ENCODE data around the gene HAUS3.

HAUS3 gene

DNA sequence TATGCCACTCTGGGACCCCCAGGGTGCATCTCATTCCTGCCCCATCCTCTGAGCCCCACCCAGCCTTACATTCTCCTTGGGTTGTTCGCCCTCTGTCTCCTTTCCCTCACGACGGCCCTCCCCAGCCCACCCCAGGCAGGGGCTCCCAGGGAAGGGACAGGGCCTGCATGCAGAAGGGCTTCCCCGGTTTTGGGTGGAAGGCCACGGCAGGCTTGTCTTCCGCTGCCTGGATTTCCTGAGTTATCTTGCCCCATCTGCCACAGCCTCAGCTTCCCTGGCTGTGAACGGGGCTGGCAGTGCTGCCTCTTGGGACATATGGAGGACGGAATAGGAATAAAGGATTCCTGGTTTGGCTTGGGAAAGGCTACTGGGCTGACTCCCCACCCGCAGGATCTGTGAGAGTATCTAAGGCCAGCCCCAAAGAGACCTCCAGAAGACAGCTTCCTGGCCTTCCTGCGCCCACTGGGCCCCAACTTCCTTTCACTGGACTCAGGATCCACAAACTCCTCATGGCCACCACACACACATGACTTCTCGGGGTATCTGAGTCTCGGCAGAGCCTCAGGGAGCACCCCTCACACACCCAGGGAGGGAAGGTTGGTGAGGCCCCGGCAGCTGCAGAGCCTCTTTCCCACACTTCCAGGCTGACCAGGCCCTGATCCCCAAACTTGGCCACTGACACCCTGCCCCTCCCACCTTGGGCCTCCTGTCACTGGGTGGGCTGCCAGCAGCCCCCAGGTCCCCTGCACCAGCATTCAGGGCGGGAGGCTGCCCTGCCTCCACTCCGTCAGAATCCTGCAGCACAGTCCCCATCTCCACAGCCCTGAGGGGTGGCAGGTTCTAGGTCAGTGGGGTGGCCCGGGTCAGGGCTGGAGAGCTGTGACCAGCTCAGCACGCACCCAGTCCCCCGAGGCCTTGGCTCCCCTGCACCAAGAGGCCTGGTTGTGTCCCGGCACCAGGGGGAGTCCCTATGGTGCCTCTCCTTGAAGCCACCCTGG, 23.5 kb upstream of the HAUS3 start:
- peak overlapping the region; percentile 44 for H3K27ac Mint-ChIP-seq (ENCODE audit: low read depth)
- peaks cover 9% of the 10 kb centered on the region for H3K36me3 Mint-ChIP-seq (ENCODE audit: insufficient read depth)
- no peaks in the 10 kb centered on the region for H3K4me1 Mint-ChIP-seq
- ATAC-seq (replicated peaks; ENCODE audit: extremely low read depth, poor library complexity, severe bottlenecking) (no peak), DNase-seq (ENCODE audit: low spot score in 2 of 2) (no peak)
- no peak overlapping the region for H3K4me3 Mint-ChIP-seq
- H3K9me3 Mint-ChIP-seq = no peaks in the 10 kb centered on the region
- no peaks in the 10 kb centered on the region for H3K27me3 Mint-ChIP-seq

DNA sequence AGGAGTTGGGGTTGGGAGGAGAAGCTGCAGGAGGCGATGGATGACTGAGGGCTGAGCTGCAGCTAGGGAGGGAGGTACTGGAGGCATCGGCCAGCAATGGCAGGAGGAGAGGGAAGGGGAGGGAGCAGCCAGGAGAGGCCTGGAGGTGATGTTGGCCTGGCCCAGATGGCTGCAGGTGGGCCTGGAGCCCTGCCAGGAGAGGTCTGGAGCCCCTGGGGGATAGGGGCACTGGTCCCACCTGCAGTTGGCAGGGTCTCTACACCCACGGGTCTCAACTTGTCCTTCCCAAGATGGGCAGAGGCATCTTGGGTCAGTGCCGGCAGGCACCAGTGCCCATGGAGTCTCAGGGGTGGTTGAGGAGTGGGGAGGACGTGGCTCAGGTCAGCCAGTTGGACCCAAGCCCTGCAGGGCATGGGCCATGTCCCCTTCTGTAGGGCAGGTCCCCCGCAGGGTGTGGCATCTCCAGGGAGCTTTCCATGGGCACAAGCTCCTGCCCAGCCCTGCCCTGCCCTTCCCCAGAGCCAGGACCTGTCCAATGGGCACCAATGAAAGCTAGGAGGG, 22.6 kb upstream of the HAUS3 start:
- Mint-ChIP-seq H3K4me3 (no peak overlapping the region), H3K9me3 (no peaks in the 10 kb centered on the region), H3K36me3 (ENCODE audit: insufficient read depth) (peaks cover 14% of the 10 kb centered on the region), H3K27me3 (no peaks in the 10 kb centered on the region), H3K27ac (ENCODE audit: low read depth) (no peak overlapping the region), H3K4me1 (no peaks in the 10 kb centered on the region)
- ATAC-seq (replicated peaks; ENCODE audit: extremely low read depth, poor library complexity, severe bottlenecking) (no peak), DNase-seq (ENCODE audit: low spot score in 2 of 2) (no peak)

DNA sequence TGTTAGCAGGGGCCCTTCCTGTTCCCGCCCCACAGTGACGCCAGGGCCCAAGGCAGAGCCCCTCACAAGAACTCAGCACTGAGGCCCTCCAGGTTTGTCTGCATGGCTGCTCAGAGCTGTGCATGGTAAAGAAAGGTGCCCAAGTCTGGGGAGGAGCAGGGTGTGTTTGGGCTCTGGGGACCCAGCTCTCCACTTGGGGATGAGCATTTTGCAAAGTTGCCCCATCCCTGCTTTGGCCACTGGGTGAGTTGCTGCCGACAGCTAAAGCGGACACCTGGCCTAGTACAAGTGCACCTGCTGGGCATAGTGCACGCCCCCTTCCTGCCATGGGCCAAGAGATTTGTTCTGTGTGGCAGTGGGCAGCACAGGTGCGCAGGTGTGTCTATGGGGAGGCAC, 22.0 kb upstream of the HAUS3 start:
- Mint-ChIP-seq H3K4me1 (no peaks in the 10 kb centered on the region), H3K4me3 (peak overlapping the region; percentile 75), H3K27ac (ENCODE audit: low read depth) (peak overlapping the region; percentile 76), H3K9me3 (no peaks in the 10 kb centered on the region), H3K36me3 (ENCODE audit: insufficient read depth) (peaks cover 16% of the 10 kb centered on the region), H3K27me3 (no peaks in the 10 kb centered on the region)
- DNase-seq (ENCODE audit: low spot score in 2 of 2) = no peak
- no peak for ATAC-seq (replicated peaks; ENCODE audit: extremely low read depth, poor library complexity, severe bottlenecking)

DNA sequence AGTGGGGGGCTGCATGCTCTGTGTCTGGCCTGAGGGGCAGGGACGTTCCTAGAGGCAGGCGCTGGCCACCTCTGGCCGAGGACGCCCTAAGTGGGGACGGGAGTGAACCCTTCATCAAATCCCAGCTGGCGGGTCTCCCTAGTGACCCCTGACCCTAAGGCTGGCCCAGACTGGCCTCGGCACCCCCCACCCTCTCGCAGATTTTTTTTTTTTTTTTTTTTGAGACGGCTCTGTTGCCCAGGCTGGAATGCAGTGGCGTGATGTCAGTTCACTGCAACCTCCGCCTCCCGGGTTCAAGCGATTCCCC, 21.0 kb upstream of the HAUS3 start:
- DNase-seq (ENCODE audit: low spot score in 2 of 2) (no peak), ATAC-seq (replicated peaks; ENCODE audit: extremely low read depth, poor library complexity, severe bottlenecking) (no peak)
- no peaks in the 10 kb centered on the region for H3K27me3 Mint-ChIP-seq
- no peaks in the 10 kb centered on the region for H3K4me1 Mint-ChIP-seq
- no peaks in the 10 kb centered on the region for H3K9me3 Mint-ChIP-seq
- H3K27ac Mint-ChIP-seq (ENCODE audit: low read depth) = peak overlapping the region; percentile 76
- H3K36me3 Mint-ChIP-seq (ENCODE audit: insufficient read depth) = peaks cover 20% of the 10 kb centered on the region
- peak overlapping the region; percentile 75 for H3K4me3 Mint-ChIP-seq

DNA sequence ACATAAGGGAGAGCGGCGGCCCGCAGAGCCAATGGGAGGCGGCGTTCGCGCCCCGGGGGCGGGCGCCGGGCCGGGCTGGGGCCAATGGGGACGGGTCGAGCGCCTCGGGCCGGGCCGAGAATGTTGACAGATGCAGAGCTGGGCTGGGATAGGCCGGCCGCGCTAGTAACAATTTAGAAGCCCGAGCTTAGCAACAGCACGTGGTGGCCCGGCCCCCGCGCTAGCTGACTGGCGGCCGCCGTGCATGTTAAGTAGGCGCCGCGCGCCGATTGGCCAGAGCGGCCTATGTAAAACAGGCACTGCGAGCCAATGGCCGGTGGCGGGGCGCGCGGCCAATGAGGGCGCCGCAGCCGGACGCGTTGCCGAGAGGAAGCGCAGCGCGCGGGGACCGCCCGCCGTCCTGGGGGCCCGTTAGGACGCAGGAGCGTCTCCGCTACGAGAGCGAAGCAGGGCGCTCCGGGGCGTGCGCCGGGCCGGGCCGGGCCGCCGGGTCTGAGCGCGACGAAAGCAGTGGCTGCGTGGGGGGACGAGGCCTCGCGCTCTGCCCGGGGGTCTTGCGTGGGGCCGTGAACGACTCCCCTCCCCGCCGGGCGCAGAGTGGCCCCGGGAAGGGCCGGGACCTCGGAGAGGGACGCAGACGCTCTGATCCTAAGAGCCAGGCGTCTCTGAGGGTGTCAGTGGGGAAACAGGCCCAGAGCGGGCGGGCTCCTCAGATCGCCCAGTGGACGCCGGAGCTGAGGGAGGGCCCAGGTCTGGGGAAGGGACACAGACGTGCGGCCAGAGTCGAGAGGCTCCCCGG, 20.4 kb upstream of the HAUS3 start:
- DNase-seq (ENCODE audit: low spot score in 2 of 2) (peak; percentile 91 to 98), ATAC-seq (replicated peaks; ENCODE audit: extremely low read depth, poor library complexity, severe bottlenecking) (peak; percentile 93)
- Mint-ChIP-seq H3K4me3 (peak overlapping the region; percentile 75), H3K9me3 (no peaks in the 10 kb centered on the region), H3K36me3 (ENCODE audit: insufficient read depth) (peaks cover 25% of the 10 kb centered on the region), H3K4me1 (no peaks in the 10 kb centered on the region), H3K27ac (ENCODE audit: low read depth) (peak overlapping the region; percentile 76), H3K27me3 (no peaks in the 10 kb centered on the region)

DNA sequence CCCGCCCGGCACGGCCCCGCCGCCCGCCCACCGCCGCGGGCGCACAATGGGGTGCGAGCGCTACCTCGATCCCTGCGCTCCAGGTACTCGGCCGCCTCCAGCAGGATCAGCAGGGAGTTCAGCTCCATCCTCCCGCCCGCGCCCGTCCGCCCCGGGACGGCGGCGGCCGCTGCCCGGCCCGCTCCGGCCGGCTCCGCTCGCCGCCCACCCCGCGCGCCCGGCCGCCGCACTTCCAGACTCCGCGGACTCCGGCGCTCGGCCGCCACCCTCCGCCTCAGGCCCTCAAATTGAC, 19.9 kb upstream of the HAUS3 start, which contains the start of gene MXD4:
TSS of gene MXD4 (minus strand) at position 257 of the 292 bp plus-strand sequence. CDS start at position 128, 129 bp downstream.
- Mint-ChIP-seq H3K27me3 (no peaks in the 10 kb centered on the region), H3K4me3 (peak within 1 kb of the TSS; percentile 75), H3K9me3 (no peaks in the 10 kb centered on the region), H3K36me3 (ENCODE audit: insufficient read depth) (peaks cover 29% of the 10 kb centered on the region), H3K4me1 (no peaks in the 10 kb centered on the region), H3K27ac (ENCODE audit: low read depth) (peak within 1 kb of the TSS; percentile 76)
- peak; percentile 0 for ATAC-seq (replicated peaks; ENCODE audit: extremely low read depth, poor library complexity, severe bottlenecking)
- DNase-seq (ENCODE audit: low spot score in 2 of 2) = no peak

DNA sequence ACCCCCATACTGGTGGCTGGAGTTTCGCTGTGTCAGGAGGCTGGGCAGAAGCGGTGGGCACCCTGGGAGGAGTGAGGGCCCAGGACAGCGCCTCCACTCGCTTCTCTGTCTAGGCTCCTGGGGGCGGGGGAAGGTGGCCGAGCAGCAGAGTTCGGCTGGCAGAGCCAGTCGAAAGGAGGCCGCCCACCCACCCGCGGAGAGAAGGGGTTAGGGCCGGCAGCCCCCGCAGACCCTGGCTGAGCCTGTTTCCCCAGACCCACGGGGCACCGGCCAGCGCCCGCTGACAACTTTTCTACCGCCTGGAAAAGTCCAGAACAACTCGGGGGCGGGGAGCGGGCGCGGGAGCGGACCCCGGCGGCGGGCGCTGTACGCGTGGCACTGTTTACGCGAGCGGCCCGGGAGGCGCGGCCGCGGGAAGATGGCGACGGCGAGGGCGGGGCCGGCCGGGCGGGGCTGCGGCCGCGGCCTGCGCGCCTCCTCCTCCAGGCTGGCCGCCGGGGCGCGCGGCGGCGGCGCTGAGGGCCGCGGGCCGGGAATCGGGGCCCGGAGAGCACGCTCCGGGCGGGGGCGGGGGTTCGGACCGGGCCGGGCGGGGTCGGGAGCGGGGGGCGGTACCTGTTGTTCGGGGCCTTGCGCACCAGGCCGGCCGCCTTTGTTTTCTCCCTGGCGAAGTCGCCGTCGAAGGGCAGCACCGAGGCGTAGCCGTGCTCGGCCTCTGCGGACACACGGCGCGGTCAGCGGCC, 19.4 kb upstream of the HAUS3 start:
- Mint-ChIP-seq H3K27me3 (no peaks in the 10 kb centered on the region), H3K36me3 (ENCODE audit: insufficient read depth) (peaks cover 32% of the 10 kb centered on the region), H3K4me1 (no peaks in the 10 kb centered on the region), H3K9me3 (no peaks in the 10 kb centered on the region), H3K4me3 (peak overlapping the region; percentile 75), H3K27ac (ENCODE audit: low read depth) (peak overlapping the region; percentile 76)
- DNase-seq (ENCODE audit: low spot score in 2 of 2) (no peak), ATAC-seq (replicated peaks; ENCODE audit: extremely low read depth, poor library complexity, severe bottlenecking) (peak; percentile 26)

DNA sequence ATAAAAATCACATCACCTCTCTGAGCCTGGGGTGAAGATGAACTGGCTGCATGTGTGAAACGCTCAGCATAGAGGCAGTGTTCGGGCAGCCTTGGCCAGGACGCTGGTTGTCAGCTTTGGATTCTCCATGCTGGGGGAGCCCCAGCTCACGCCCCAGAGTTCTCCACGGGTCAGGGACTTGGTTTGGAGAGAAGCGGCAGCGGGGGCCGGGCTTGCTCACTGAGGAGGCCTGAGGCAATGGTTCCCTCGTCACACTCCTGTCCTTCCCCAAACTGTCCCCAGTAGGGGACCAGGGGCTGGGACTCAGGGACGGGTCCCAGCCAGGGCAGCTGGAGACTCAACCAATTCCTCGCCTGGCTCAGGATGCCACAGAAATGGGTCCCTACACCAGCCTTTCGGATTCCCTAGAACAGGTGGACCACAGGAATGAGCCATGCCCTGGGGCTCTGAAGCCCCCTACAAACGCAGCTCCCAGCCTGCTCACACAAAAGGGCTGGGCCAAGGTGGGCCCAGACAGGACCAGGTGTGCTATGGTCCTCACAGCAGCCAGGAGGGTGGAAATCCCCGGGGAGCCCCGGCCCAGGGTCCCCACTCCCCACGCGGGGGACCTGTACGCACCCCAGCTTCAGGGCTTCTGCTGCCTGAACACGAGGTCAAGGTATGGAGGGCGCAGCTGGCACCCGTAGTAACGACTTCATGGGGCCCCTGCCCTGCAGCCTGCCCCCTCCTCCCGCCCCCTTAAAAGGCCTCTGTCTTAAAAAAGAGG, 18.6 kb upstream of the HAUS3 start:
- DNase-seq (ENCODE audit: low spot score in 2 of 2) = no peak
- Mint-ChIP-seq H3K27ac (ENCODE audit: low read depth) (peak overlapping the region; percentile 68), H3K4me1 (no peaks in the 10 kb centered on the region)

DNA sequence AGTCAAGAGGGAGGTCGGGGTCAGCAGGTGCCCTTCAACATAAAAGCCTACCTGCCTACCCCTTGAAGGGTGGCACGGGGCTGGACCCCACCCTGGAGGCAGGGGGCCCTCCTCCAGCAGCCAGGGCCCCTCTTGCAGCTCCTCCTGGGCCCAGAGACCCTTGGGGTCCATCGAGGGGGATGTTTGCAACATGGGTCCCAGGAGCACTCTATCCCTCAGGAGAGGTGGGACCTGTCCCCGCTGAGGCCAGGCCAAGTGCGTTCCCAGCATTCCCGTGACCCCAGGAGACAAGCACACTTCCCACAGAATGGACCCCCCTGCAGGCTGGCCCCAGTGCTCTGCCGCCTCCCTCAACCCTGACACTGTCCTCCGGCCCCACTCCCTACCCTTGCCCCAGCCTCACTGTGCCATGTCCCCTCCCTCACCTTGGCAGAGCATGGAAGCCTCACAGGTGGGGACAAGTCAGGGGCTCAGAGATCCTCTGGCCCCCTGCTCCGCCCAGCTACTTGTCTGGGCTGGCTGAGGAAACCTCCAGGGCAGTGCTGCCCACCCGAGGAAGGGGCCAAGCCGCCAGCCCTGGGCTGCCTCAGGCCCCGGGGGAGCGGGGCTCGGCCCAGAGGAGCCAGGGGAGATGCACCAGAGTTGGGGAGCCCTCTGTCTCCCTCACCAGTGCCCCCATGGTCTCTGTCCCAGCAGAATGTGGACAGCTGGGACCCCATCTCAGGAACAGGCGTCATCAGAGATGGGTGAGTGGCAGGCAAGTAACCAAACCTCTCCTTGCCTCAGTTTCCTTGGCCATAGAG, 17.8 kb upstream of the HAUS3 start:
- no peaks in the 10 kb centered on the region for H3K9me3 Mint-ChIP-seq

More for the DNA sequence above, 18.6 kb upstream of the HAUS3 start:
- ATAC-seq (replicated peaks; ENCODE audit: extremely low read depth, poor library complexity, severe bottlenecking) = no peak
- Mint-ChIP-seq H3K9me3 (no peaks in the 10 kb centered on the region), H3K36me3 (ENCODE audit: insufficient read depth) (peaks cover 32% of the 10 kb centered on the region), H3K4me3 (peak overlapping the region; percentile 75), H3K27me3 (no peaks in the 10 kb centered on the region)

DNA sequence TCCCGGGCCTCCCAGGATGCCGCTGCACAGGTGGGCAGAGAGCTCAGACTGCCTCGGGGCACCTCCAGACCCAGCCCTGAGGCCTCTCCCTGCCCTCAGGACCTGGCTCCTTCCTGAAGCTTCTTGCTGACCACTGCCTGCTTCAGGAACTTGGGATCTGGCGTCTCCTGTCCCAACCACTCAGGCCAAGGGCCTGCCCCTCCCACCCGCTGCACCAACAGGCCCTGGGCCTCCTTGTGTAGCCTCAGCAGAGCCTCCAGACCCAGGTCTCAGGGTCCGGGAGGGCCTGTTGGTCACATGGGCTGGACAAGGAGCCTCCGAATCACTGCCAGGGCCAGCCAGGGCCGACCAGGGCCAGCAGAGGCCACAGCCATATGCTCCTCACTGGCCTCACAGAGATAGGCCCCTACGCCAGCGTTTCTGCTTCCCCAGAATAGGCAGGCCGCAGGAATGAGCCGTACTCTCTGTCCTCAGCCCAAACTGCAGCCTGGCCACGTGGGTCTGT, 17.2 kb upstream of the HAUS3 start:
- peaks cover 42% of the 10 kb centered on the region for H3K36me3 Mint-ChIP-seq (ENCODE audit: insufficient read depth)
- DNase-seq (ENCODE audit: low spot score in 2 of 2) = no peak
- H3K4me3 Mint-ChIP-seq = peak overlapping the region; percentile 75
- H3K27ac Mint-ChIP-seq (ENCODE audit: low read depth) = no peak overlapping the region
- H3K4me1 Mint-ChIP-seq = peaks cover 11% of the 10 kb centered on the region
- no peak for ATAC-seq (replicated peaks; ENCODE audit: extremely low read depth, poor library complexity, severe bottlenecking)
- no peaks in the 10 kb centered on the region for H3K9me3 Mint-ChIP-seq
- no peaks in the 10 kb centered on the region for H3K27me3 Mint-ChIP-seq

More for the DNA sequence above, 17.8 kb upstream of the HAUS3 start:
- Mint-ChIP-seq H3K27ac (ENCODE audit: low read depth) (no peak overlapping the region), H3K4me1 (peaks cover 5% of the 10 kb centered on the region), H3K36me3 (ENCODE audit: insufficient read depth) (peaks cover 37% of the 10 kb centered on the region), H3K4me3 (peak overlapping the region; percentile 75), H3K27me3 (no peaks in the 10 kb centered on the region)
- DNase-seq (ENCODE audit: low spot score in 2 of 2) (no peak), ATAC-seq (replicated peaks; ENCODE audit: extremely low read depth, poor library complexity, severe bottlenecking) (no peak)

Measured in central memory CD8-positive, alpha-beta T cell (primary cell).